Activated naive CD4-positive, alpha-beta T cell treated with anti-CD3 and anti-CD28 coated beads, Interleukin-2, amount 50 U/mL, for 72 hours (primary cell): Measurements from ENCODE around the gene HPSE2. TPM values are rescaled to one million over a fixed set of nuclear protein-coding genes. Genes with fewer than 3 reads are reported as not detected.
A peak's percentile ranks its signal among the peaks of the same experiment; 100 is the strongest.
"Not testable (repeated sequence)": the region's sequence is repeated elsewhere in the genome, so short reads cannot be mapped to it uniquely, and the experiment has no call there.

Source experiments
- ATAC-seq, 2 donors: fragments of 150-1000 bp; cut with Tn5 transposase; 2 replicates each; pipeline ENCODE4 v1.10.0; 2021; ENCODE audit warnings: mild to moderate bottlenecking in 2 of 2, moderate library complexity in 2 of 2
- DNase-seq, 2 donors: peaks; one replicate each; pipeline ENCODE4 v3.0.0; 2021 to 2022; ENCODE audit warnings: low spot score in 2 of 2
- H3K27ac Mint-ChIP-seq, 2 donors: one replicate each; pipeline ENCODE4 v1.8.0; 2022; ENCODE audit warnings: mild to moderate bottlenecking in 2 of 2, mixed read lengths in 2 of 2
- H3K36me3 Mint-ChIP-seq, 2 donors: one replicate each; pipeline ENCODE4 v1.8.0; 2022; ENCODE audit warnings: mixed read lengths in 2 of 2
- H3K9me3 Mint-ChIP-seq, 2 donors: one replicate each; pipeline ENCODE4 v1.8.0; 2022; ENCODE audit warnings: mixed read lengths in 2 of 2
- total RNA-seq, 2 donors: library from RNA; stranded (reverse); gene quantifications; one replicate each; pipeline ENCODE4 v1.2.3, GENCODE V29; 2022

Gene HPSE2
- total RNA-seq = not detected

DNA sequence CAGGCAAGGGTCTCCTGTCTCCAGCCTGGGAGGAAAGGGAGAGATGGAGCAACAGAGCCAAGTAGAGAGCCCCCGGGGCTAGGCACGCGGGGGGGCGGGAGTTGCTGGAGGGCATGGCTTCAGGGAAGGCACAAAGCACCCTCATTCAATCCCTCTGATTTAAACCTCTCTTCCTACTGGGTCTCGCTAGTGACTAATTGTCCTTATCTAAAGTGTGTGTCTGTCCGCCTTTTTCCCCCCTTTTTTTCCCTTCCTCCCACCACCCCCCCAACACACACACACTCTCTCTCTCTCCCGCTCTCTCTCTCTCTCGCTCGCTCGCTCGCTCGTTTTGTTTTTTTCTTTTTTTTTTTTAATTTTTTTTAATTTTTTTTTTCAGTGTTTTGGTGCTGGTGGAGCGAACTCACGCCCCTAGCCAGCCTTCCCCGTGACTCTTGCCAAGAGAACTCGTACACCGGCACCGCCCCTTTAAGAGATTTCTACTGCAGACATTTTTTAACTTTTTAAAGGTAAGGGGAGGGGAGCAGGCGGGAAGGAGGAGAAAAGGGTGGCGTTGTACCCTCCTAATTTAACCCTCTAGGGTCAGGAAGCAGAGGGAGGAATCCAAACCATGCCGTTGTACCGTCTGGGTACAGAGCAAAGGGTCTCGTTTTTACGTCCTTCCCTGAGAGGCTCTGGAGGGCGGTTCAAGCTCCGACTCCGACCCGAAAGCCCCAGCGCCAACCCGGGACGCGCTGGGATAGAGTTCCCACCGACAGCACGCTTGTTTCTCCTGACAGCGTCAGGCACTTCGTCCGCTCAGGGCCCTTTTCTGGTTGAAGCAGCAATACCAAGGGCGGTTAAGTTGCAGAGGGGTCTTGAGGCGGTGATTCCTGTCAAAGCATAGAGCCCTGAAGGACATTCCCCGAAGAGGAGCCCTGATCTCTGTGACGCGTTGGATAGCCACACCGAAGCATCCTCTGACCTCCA, at the start of gene HPSE2:
TSS of gene HPSE2 (minus strand) at position 195 of the 969 bp plus-strand sequence.
- no peak for ATAC-seq
- no peaks in the 10 kb centered on the region for H3K36me3 Mint-ChIP-seq
- no peak within 1 kb of the TSS for H3K27ac Mint-ChIP-seq
- DNase-seq = no peak
- H3K9me3 Mint-ChIP-seq = no peaks in the 10 kb centered on the region

GRCh38 chr10:99280472-99280871, 44.8 kb upstream of the HPSE2 start:
- no peak overlapping the region for H3K27ac Mint-ChIP-seq
- no peak for ATAC-seq
- H3K36me3 Mint-ChIP-seq = no peaks in the 10 kb centered on the region
- peaks cover 6 to 8% of the 10 kb centered on the region in 2 donors for H3K9me3 Mint-ChIP-seq
- no peak for DNase-seq

GRCh38 chr10:99279626-99280111, 44.0 kb upstream of the HPSE2 start:
- ATAC-seq = no peak
- H3K27ac Mint-ChIP-seq = no peak overlapping the region
- H3K9me3 Mint-ChIP-seq = peaks cover 6 to 8% of the 10 kb centered on the region in 2 donors
- H3K36me3 Mint-ChIP-seq = no peaks in the 10 kb centered on the region
- no peak for DNase-seq

DNA sequence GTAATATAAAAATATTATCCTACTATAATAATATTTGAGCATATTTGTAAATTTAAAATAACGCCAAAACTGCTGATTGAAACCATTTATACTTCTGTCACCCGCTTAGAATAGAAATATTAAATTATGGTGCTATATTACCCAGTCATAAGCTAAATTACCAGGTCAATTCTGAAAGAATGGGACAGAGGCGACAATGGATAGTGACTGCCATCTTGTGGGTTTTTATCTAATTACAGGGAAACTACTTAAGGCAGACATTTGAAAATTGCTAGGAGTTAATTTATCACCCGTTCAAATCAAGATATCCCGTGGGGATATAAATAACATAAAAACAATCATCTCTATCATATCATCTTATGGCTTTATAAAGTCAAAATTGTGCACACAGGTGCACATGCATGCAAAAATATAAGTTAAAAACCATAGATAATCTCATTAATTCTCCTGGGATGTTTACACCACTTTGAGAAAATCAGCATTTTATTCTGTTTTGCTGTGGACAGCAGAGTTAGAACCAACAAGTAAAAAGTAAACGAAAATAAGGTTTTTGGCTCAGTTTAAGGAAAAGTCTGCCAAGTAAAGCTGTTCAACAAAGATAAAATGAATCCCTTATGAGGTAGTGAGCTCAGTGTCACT, 41.3 kb upstream of the HPSE2 start:
- H3K9me3 Mint-ChIP-seq = no peaks in the 10 kb centered on the region
- DNase-seq = no peak
- H3K27ac Mint-ChIP-seq = no peak overlapping the region
- no peak for ATAC-seq
- H3K36me3 Mint-ChIP-seq = no peaks in the 10 kb centered on the region

DNA sequence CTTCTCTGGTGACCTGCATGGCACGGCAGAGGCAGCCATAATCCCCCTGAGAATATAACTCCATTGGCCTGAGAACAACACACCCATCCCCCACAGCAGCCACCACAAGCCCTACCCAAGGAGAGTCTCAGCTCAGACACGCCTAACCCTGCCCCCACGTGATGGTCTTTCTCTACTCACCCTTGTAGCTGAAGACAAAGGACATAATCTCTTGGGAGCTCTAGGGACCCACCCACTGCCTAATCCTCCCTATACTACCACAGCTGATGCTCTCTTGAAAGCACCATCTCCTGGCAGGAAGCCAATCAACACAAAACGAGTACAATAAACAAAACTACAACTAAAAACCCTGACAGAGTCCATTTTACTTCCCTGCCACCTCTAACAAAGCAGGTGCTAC, 30.7 kb upstream of the HPSE2 start:
- peaks cover 0 to 7% of the 10 kb centered on the region in 2 donors for H3K36me3 Mint-ChIP-seq
- ATAC-seq (no peak), DNase-seq (no peak)
- H3K9me3 Mint-ChIP-seq = peaks cover 0 to 11% of the 10 kb centered on the region in 2 donors
- H3K27ac Mint-ChIP-seq = no peak overlapping the region

- no peak overlapping the region for H3K27ac Mint-ChIP-seq
- ATAC-seq = no peak
- peaks cover 5 to 9% of the 10 kb centered on the region in 2 donors for H3K36me3 Mint-ChIP-seq
- no peak for DNase-seq
- H3K9me3 Mint-ChIP-seq = no peaks in the 10 kb centered on the region
These were observed 13.2 kb upstream of the HPSE2 start for GRCh38 chr10:99248824-99249223.

GRCh38 chr10:99247893-99248292, 12.2 kb upstream of the HPSE2 start:
- not testable (repeated sequence) for DNase-seq, ATAC-seq, H3K27ac Mint-ChIP-seq, H3K9me3 Mint-ChIP-seq, H3K36me3 Mint-ChIP-seq

- Mint-ChIP-seq H3K36me3 (no peaks in the 10 kb centered on the region), H3K9me3 (no peaks in the 10 kb centered on the region), H3K27ac (no peak overlapping the region)
- ATAC-seq (no peak), DNase-seq (no peak)
These were observed 1.1 kb upstream of the HPSE2 start for GRCh38 chr10:99236627-99237309.

- Mint-ChIP-seq H3K27ac (no peak overlapping the region), H3K9me3 (no peaks in the 10 kb centered on the region), H3K36me3 (no peaks in the 10 kb centered on the region)
- DNase-seq = no peak
- ATAC-seq = no peak
These were observed 628 bp downstream of the HPSE2 start for GRCh38 chr10:99234791-99235657.

DNA sequence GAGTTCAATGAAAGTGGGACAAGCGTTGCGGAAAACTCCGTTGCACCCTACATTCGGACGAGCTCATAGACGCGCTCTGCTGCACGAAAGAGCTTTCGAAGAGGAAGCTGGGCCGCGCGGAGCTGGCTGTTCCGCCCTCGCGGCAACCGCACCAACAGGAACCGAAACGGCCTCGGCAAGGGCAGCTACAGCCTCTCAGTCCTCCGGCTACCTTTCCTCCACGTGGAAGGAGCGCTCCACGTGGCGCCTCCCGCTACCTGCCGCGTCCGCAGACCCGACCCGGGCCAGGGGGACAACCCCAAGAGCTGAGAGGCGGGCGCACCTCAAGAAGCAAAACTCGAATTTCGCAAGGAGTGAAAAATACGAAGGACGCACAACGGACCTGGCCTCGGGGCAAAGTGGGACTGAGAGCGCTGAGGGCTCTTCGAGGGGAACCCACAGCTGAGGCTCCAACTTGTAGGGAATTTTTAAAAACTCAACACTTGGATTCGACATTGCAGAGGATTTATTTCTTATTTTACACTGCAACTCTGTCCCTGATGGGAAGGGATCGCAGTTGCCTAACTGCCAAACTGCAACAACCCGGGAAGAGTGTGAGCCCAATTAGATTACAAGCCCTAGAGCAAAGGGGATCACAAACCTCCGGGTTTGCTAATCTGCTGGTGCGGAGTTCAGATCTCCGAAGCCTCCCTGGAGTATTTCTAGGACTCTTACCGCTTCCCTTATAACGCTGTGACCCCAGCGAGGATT, 1.4 kb downstream of the HPSE2 start:
- H3K36me3 Mint-ChIP-seq = no peaks in the 10 kb centered on the region
- no peaks in the 10 kb centered on the region for H3K9me3 Mint-ChIP-seq
- H3K27ac Mint-ChIP-seq = no peak overlapping the region
- peak; percentile 60 to 83 for ATAC-seq
- peak in 1 of 2 donors; percentile 43 for DNase-seq

- Mint-ChIP-seq H3K27ac (no peak overlapping the region), H3K9me3 (no peaks in the 10 kb centered on the region), H3K36me3 (no peaks in the 10 kb centered on the region)
- DNase-seq (no peak), ATAC-seq (no peak)
These were observed 2.0 kb downstream of the HPSE2 start for GRCh38 chr10:99233689-99234037.

DNA sequence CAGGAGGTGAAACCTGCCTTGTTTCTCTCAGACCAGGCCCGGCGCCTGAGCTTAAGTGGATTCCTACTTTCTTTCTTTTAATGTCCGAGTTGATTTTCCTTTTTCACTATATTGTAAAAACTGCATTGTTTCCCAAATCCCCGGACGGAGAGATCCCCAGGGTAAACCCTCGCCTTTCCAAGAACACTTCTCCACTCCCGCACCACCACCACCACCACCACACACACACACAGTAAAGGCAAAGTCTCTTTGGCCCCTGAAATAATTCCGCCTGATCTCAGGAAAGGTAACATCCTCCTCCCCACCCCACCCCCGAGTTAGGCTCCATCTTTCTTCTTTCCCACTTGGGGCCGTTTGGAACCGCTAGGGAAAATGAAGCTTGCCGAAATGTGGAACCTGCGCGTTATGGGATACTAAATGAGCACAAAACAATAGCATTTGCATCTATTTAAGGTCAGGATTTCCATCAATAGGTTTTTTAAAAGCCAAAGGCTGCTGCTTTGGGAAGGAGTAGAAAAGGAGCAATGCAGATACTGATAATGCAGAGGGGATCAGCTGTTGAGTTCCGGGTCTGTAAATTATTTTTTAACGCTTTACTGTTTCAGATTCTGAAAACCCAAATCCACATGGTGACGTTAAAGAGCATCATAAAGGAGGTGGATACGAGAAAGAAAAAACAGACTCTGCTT, 2.5 kb downstream of the HPSE2 start:
- no peaks in the 10 kb centered on the region for H3K36me3 Mint-ChIP-seq
- DNase-seq (no peak), ATAC-seq (no peak)
- H3K27ac Mint-ChIP-seq = no peak overlapping the region
- H3K9me3 Mint-ChIP-seq = no peaks in the 10 kb centered on the region

DNA sequence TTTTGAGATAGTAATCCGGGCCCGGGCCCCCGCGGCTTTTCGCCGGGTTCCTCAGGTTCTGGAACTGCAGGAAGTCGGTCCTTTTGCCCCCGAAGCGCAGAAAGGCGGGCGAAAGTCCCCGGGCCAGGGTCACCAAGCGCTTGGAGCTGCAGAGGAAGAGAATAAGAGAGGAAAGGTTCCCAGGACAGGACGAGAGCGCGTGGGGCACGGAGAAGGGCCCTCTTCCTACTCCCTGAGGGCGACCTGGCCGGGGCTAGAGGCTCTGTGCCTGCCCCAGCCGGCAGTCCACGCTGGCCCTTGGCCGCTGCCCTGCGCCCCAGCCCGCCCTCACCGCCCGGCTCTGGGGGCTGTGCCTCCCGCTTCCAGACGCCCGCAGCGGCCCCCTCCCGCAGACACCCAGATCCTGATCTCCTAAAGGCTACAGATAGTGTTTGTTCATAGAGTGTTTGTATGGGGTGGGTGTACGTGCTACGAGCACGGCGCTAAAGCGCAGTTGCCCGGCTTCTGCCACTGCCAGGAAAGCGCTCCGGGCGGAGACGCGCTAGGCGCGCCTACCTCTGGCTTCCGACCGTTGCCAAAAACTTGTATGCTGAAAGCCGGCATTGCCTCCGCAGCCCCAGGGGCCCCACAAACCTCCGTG, 3.2 kb downstream of the HPSE2 start:
- H3K36me3 Mint-ChIP-seq = no peaks in the 10 kb centered on the region
- no peaks in the 10 kb centered on the region for H3K9me3 Mint-ChIP-seq
- no peak for DNase-seq
- no peak overlapping the region for H3K27ac Mint-ChIP-seq
- ATAC-seq = peak in 1 of 2 donors; percentile 36

- no peaks in the 10 kb centered on the region for H3K36me3 Mint-ChIP-seq
- no peak overlapping the region for H3K27ac Mint-ChIP-seq
- ATAC-seq (no peak), DNase-seq (no peak)
- H3K9me3 Mint-ChIP-seq = no peaks in the 10 kb centered on the region
These were observed 10.9 kb downstream of the HPSE2 start for GRCh38 chr10:99224766-99225165.

GRCh38 chr10:99207340-99207739, 28.3 kb downstream of the HPSE2 start:
- no peak overlapping the region for H3K27ac Mint-ChIP-seq
- ATAC-seq (no peak), DNase-seq (no peak)
- H3K9me3 Mint-ChIP-seq = peaks cover 4 to 9% of the 10 kb centered on the region in 2 donors
- no peaks in the 10 kb centered on the region for H3K36me3 Mint-ChIP-seq
